IMR-90 (cell line): Measurements from ENCODE around the gene FBXW8. TPM values are rescaled to one million over a fixed set of nuclear protein-coding genes. Genes with fewer than 3 reads are reported as not detected.
A peak's percentile ranks its signal among the peaks of the same experiment; 100 is the strongest.

Source experiments
- ATAC-seq: fragments of 200-7000 bp; cut with Tn5 transposase; 2 replicates; pipeline ENCODE4 v1.9.1; 2020; ENCODE audit warnings: low read depth, mild to moderate bottlenecking, moderate library complexity
- BruUV-seq: library from RNA; stranded (reverse); fragments of 400-500 nt; replicated peaks from 2 replicates; lab custom pipeline; 2021; lab: Mats Ljungman, UMichigan
- CTCF ChIA-PET: fragments of 300-600 bp; formaldehyde crosslinking; extraction: SDS; loops from one replicate; lab custom pipeline; 2021; ENCODE audit warnings: antibody characterized with exemption; lab: Yijun Ruan, JAX
- POLR2A ChIA-PET: fragments of 300-600 bp; sonication (Branson Sonifier 250); formaldehyde crosslinking; loops from one replicate; lab custom pipeline; 2022; ENCODE audit warnings: antibody characterized with exemption; ENCODE audit not compliant: unreplicated experiment; lab: Charles Lee
- DNase-seq: peaks from one replicate; pipeline ENCODE4 v3.0.0; 2013
- H2AFZ ChIP-seq: replicated peaks from 2 replicates; pipeline ENCODE3; 2013; ENCODE audit warnings: low read length, mild to moderate bottlenecking; ENCODE audit not compliant: poor library complexity
- H2AK5ac ChIP-seq: 2 replicates; pipeline ENCODE4 v1.6.1; 2013; ENCODE audit warnings: low read depth, low read length, inconsistent platforms
- H2AK9ac ChIP-seq: replicated peaks from 2 replicates; pipeline ENCODE3; 2013; ENCODE audit warnings: mild to moderate bottlenecking, low read depth, low read length, moderate library complexity; ENCODE audit not compliant: poor library complexity
- H2BK120ac ChIP-seq: 2 replicates; pipeline ENCODE4 v1.6.1; 2013; ENCODE audit warnings: low read depth, low read length, inconsistent platforms
- H2BK15ac ChIP-seq: 3 replicates; pipeline ENCODE4 v1.6.1; 2013; ENCODE audit warnings: low read depth, low read length, inconsistent platforms
- H2BK20ac ChIP-seq: 2 replicates; pipeline ENCODE4 v1.6.1; 2013; ENCODE audit warnings: low read depth, mild to moderate bottlenecking, inconsistent platforms, low read length, moderate library complexity
- H2BK5ac ChIP-seq: 2 replicates; pipeline ENCODE4 v1.6.1; 2013; ENCODE audit warnings: mild to moderate bottlenecking, low read depth, low read length, inconsistent platforms; ENCODE audit not compliant: poor library complexity, severe bottlenecking
- H3K14ac ChIP-seq: replicated peaks from 2 replicates; pipeline ENCODE4 v1.6.1; 2013; ENCODE audit warnings: low read depth, low read length, inconsistent platforms
- H3K18ac ChIP-seq: 2 replicates; pipeline ENCODE4 v1.6.1; 2013; ENCODE audit warnings: low read depth, low read length, control low read depth
- H3K23ac ChIP-seq: 2 replicates; pipeline ENCODE4 v1.6.1; 2013; ENCODE audit warnings: low read depth, low read length, inconsistent platforms
- H3K27ac ChIP-seq: 2 replicates; pipeline ENCODE4 v1.5.1; 2013; ENCODE audit warnings: mild to moderate bottlenecking, control low read depth, low read length; ENCODE audit not compliant: insufficient read depth
- H3K27me3 ChIP-seq: 2 replicates; pipeline ENCODE4 v1.6.1; 2013; ENCODE audit warnings: low read length; ENCODE audit not compliant: control insufficient read depth, insufficient read depth
- H3K36me3 ChIP-seq: 2 replicates; pipeline ENCODE4 v1.6.1; 2013; ENCODE audit warnings: low read length, mixed read lengths; ENCODE audit not compliant: control insufficient read depth, insufficient read depth
- H3K4ac ChIP-seq: 2 replicates; pipeline ENCODE4 v1.6.1; 2013; ENCODE audit warnings: low read depth, low read length, inconsistent platforms
- H3K4me1 ChIP-seq: 2 replicates; pipeline ENCODE4 v1.6.1; 2013; ENCODE audit warnings: low read length, mixed read lengths; ENCODE audit not compliant: control insufficient read depth, insufficient read depth
- H3K4me2 ChIP-seq: 2 replicates; pipeline ENCODE4 v1.6.1; 2013; ENCODE audit warnings: low read depth, mild to moderate bottlenecking, control low read depth, low read length, moderate library complexity
- H3K4me3 ChIP-seq: 2 replicates; pipeline ENCODE4 v1.5.1; 2013; ENCODE audit warnings: low read depth, mild to moderate bottlenecking, control low read depth, low read length, moderate library complexity; ENCODE audit not compliant: insufficient read depth
- H3K56ac ChIP-seq: 2 replicates; pipeline ENCODE4 v1.6.1; 2013; ENCODE audit warnings: low read length, inconsistent platforms; ENCODE audit not compliant: insufficient read depth; ENCODE audit errors: extremely low read depth
- H3K79me1 ChIP-seq, 2 experiments: 2 replicates each; pipeline ENCODE4 v1.6.1; 2013; ENCODE audit warnings: low read length in 2 of 2, inconsistent platforms in 1 of 2, low read depth in 1 of 2
- H3K9ac ChIP-seq: 2 replicates; pipeline ENCODE4 v1.6.1; 2013; ENCODE audit warnings: low read depth, low read length, control low read depth
- H3K9me1 ChIP-seq: 2 replicates; pipeline ENCODE4 v1.6.1; 2013; ENCODE audit warnings: low read length, inconsistent platforms; ENCODE audit not compliant: insufficient read depth
- H3K9me3 ChIP-seq: 2 replicates; pipeline ENCODE4 v1.6.1; 2013; ENCODE audit warnings: low read length; ENCODE audit not compliant: control insufficient read depth, insufficient read depth
- H4K20me1 ChIP-seq: 2 replicates; pipeline ENCODE4 v1.6.1; 2013; ENCODE audit warnings: low read length, inconsistent platforms; ENCODE audit not compliant: insufficient read depth
- H4K5ac ChIP-seq: 2 replicates; pipeline ENCODE4 v1.6.1; 2013; ENCODE audit warnings: mild to moderate bottlenecking, low read depth, low read length, control low read depth
- H4K8ac ChIP-seq, 2 experiments: 2 replicates each; pipeline ENCODE4 v1.6.1; 2013; ENCODE audit warnings: low read depth in 2 of 2, low read length in 2 of 2, control low read depth in 1 of 2, inconsistent platforms in 1 of 2
- H4K91ac ChIP-seq: 2 replicates; pipeline ENCODE4 v1.6.1; 2013; ENCODE audit warnings: low read depth, low read length, inconsistent platforms; ENCODE audit not compliant: insufficient read depth
- CHD1 ChIP-seq: IDR thresholded peaks from 2 replicates; pipeline ENCODE4 v1.6.1; 2012; ENCODE audit warnings: low read depth, low read length, improper control_type of control experiment
- NFE2L2 ChIP-seq: fragments of 150-350 bp; IDR thresholded peaks from 2 replicates; pipeline ENCODE4 v1.6.1; 2016; ENCODE audit warnings: low read depth, mild to moderate bottlenecking, low read length
- RAD21 ChIP-seq: IDR thresholded peaks from 2 replicates; pipeline ENCODE4 v1.6.1; 2012; ENCODE audit warnings: low read length, improper control_type of control experiment
- WGBS, 2 experiments: methylation state at CpG; one replicate each; pipeline versions ENCODE4 v1.1.5 to v1.1.7; 2013; ENCODE audit warnings: missing lambda C conversion rate in 2 of 2; ENCODE audit not compliant: insufficient read length in 1 of 2; ENCODE audit errors: extremely low coverage in 2 of 2; 5-methylcytosine and 5-hydroxymethylcytosine counted together
- dilution Hi-C: fragments of 300-500 bp; cut with HindIII; formaldehyde crosslinking; loops from one replicate; pipeline ENCODE4 v1.14.3; 2018; ENCODE audit warnings: low sequenced_read_pairs; ENCODE audit not compliant: unreplicated experiment
- in situ Hi-C: fragments of 300-500 bp; cut with MboI; formaldehyde crosslinking; loops from 3 replicates; pipeline ENCODE4 v1.14.3; 2019; ENCODE audit warnings: low sequenced_read_pairs, inconsistent platforms, mixed read lengths
- intact Hi-C: fragments of 100-400 bp; cut with micrococcal nuclease; formaldehyde crosslinking; loops from 2 replicates; pipeline ENCODE4 v1.10.0; 2022
- polyA plus RNA-seq, 3 experiments: library from polyadenylated mRNA; depleted of rRNA; stranded (reverse); fragments of >200 nt; gene quantifications; 2 replicates each; pipeline ENCODE4 v1.2.3, GENCODE V29; 2012; ENCODE audit warnings: low replicate concordance in 1 of 3
- total RNA-seq: library from RNA; depleted of rRNA; stranded (reverse); fragments of >200 nt; gene quantifications from 2 replicates; pipeline ENCODE4 v1.2.3, GENCODE V29; 2012
- TF ChIP-seq, protein P1 (sequence below): fragments of 150-350 bp; IDR thresholded peaks from 2 replicates; pipeline ENCODE4 v1.6.1; 2016; ENCODE audit warnings: low read depth, mild to moderate bottlenecking, low read length, moderate library complexity, borderline replicate concordance

FBXW8 gene
- total and polyA plus RNA-seq, 2 of the 4 experiments (the other 2 are of a cell fraction), result 20.3 to 25.8 TPM

GRCh38 chr12:116870306-116870705 is 40.4 kb upstream of the FBXW8 start:
- TF ChIP-seq, protein P1, sequence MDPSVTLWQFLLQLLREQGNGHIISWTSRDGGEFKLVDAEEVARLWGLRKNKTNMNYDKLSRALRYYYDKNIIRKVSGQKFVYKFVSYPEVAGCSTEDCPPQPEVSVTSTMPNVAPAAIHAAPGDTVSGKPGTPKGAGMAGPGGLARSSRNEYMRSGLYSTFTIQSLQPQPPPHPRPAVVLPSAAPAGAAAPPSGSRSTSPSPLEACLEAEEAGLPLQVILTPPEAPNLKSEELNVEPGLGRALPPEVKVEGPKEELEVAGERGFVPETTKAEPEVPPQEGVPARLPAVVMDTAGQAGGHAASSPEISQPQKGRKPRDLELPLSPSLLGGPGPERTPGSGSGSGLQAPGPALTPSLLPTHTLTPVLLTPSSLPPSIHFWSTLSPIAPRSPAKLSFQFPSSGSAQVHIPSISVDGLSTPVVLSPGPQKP, result no peak
- TF ChIP-seq RAD21, result no peak
- TF ChIP-seq NFE2L2, result no peak
- no peak for TF ChIP-seq CHD1
- H4K8ac ChIP-seq, result no peak overlapping the region
- no peak overlapping the region for H3K27ac ChIP-seq
- no peak overlapping the region for H2AK9ac ChIP-seq
- no peaks in the 10 kb centered on the region for H3K36me3 ChIP-seq
- H3K4ac ChIP-seq, result no peak overlapping the region
- H2AK5ac ChIP-seq, result no peak overlapping the region; the same call in 1 of the 2 replicates
- 0 out of 2 replicates have a peak overlapping the region, but pooled peaks have one; percentile 8 for H2BK120ac ChIP-seq
- H2BK15ac ChIP-seq, result no peak overlapping the region
- no peak overlapping the region for H3K18ac ChIP-seq
- H3K4me1 ChIP-seq, result no peaks in the 10 kb centered on the region
- H2BK20ac ChIP-seq, result no peak overlapping the region
- WGBS, 2 experiments, result no CpG with 5 or more reads among the region's 4 CpGs
- H2AFZ ChIP-seq, result no peak overlapping the region
- no peaks in the 10 kb centered on the region for H3K79me1 ChIP-seq
- H3K27me3 ChIP-seq, result peaks cover 12% of the 10 kb centered on the region
- peaks cover 5% of the 10 kb centered on the region for H3K9me3 ChIP-seq
- no peaks in the 10 kb centered on the region for H4K20me1 ChIP-seq
- no peak overlapping the region for H3K23ac ChIP-seq
- ChIA-PET POLR2A (no interaction called here), CTCF (no interaction called here)
- no peak overlapping the region for H4K5ac ChIP-seq
- intact Hi-C loops, result no loop called here
- no peak overlapping the region for H4K91ac ChIP-seq
- ATAC-seq (no peak), DNase-seq (no peak)
- in situ Hi-C loops, result no loop called here
- no peak overlapping the region for H2BK5ac ChIP-seq
- no peaks in the 10 kb centered on the region for H3K9me1 ChIP-seq
- no peak overlapping the region for H3K9ac ChIP-seq
- no TSS peak for BruUV-seq
- H3K4me3 ChIP-seq, result no peak overlapping the region
- H3K4me2 ChIP-seq, result no peak overlapping the region
- no peak overlapping the region for H3K56ac ChIP-seq
- dilution Hi-C loops, result no loop called here
- H3K14ac ChIP-seq, result no peak overlapping the region
